ENCODE results near the gene OR11A1. TPM values are rescaled to one million over a fixed set of nuclear protein-coding genes. Genes with fewer than 3 reads are reported as not detected.

The OR11A1 gene
- total RNA-seq, 1 experiment from 2014 or later, result not detected

DNA sequence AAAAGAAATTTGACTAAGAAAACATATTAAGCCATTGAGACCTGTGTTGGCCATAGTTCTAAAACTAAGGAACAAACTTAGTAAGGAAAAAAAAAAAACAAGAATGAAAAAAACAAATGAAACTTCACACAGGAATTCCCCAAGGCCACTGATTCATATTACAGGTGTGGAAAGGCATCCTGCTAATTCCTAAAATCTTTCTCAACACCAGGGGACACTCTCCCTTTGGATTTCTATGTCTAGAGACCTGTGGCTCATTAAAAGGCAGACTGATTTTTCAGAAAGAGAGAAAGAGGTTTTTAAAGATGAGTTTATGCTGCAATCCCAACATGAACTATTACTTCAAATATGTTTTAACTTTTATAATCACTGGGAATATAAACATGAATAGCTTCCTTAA is 42.3 kb downstream of the OR11A1 start, which contains the start of gene OR12D1:
TSS of gene OR12D1 (plus strand) at position 341 of the 400 bp plus-strand sequence.
- Histone ChIP-seq H3K9me3 (replicated peaks) (no peaks in the 10 kb centered on the region), H3K27me3 (replicated peaks) (no peaks in the 10 kb centered on the region), H3K27ac (no peak within 1 kb of the TSS), H3K36me3 (no peaks in the 10 kb centered on the region), H3K4me3 (no peak within 1 kb of the TSS), H3K4me1 (replicated peaks) (no peaks in the 10 kb centered on the region)
- DNase-seq (ENCODE audit: low read depth in 1 of 2, low spot score in 2 of 2), result no peak

DNA sequence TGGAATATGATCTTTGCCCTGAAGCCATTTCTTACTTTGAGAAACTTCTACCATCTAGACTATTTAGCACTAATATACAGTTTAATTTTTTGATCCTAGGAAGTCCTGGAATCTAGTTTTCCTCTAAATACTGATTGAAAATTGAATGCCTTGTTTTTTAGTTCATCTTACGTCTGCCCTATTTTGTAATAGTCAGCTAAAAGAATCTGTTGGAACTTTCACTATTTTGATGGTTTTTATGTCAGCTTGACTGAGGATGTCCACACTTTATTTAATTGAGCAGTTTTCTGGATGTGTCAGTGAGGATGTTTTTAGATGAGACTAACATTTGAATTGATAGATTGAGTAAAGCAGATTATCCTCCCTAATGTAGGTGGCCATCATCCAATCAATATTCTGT is 53.1 kb downstream of the OR11A1 start:
- H3K9me3 ChIP-seq (replicated peaks), result no peaks in the 10 kb centered on the region
- no peak for DNase-seq (ENCODE audit: low read depth in 1 of 2, low spot score in 2 of 2)
- H3K27ac ChIP-seq, result no peak overlapping the region
- H3K4me1 ChIP-seq (replicated peaks), result no peaks in the 10 kb centered on the region
- no peaks in the 10 kb centered on the region for H3K27me3 ChIP-seq (replicated peaks)
- H3K4me3 ChIP-seq, result no peak overlapping the region
- no peaks in the 10 kb centered on the region for H3K36me3 ChIP-seq

DNA sequence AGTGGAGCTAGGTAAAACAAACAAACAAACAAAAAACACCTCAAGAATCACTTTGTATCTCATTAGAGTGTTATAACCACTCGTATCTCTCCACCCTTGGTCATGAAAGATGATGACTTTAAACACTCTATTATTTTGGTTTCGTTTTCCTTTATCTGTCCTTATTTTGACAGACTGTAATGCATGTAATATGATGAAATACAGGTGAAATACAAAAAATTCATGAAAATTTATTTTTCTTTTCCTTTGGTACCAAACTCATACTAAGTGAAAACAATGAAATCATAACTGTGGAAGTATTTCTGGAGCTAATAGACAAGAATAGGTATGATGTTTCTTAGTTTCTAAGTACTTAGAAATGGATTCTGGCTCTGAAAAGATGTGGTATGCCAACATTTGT is 57.3 kb downstream of the OR11A1 start:
- Histone ChIP-seq H3K27me3 (replicated peaks) (no peaks in the 10 kb centered on the region), H3K36me3 (no peaks in the 10 kb centered on the region), H3K9me3 (replicated peaks) (no peaks in the 10 kb centered on the region), H3K4me3 (no peak overlapping the region), H3K27ac (no peak overlapping the region), H3K4me1 (replicated peaks) (no peaks in the 10 kb centered on the region)
- DNase-seq (ENCODE audit: low read depth in 1 of 2, low spot score in 2 of 2), result no peak

DNA sequence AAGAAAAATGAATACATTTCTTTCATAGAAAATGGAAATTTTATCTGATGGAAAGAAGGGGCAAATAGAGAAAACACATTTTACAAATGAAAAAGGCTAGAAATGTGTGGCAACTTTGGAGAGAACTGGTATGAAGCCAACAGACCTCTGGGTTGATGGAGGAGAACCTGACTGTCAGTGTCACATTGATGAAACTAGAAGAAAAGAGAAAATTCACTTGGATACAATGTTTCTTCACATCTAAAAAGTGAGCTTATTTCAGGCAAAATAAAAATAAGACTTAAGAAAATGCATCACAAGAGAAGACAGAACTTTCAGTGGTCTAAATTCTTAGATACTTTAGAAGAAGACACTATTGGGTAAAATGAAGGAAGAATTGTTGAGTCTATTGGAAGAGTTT is 61.5 kb downstream of the OR11A1 start, which contains the start of gene OR12D2:
TSS of gene OR12D2 (plus strand) at position 301 of the 400 bp plus-strand sequence. CDS start 1,069 bp downstream, outside the sequence.
- Histone ChIP-seq H3K4me3 (no peak within 1 kb of the TSS), H3K4me1 (replicated peaks) (no peaks in the 10 kb centered on the region), H3K27me3 (replicated peaks) (no peaks in the 10 kb centered on the region), H3K9me3 (replicated peaks) (no peaks in the 10 kb centered on the region), H3K36me3 (no peaks in the 10 kb centered on the region), H3K27ac (no peak within 1 kb of the TSS)
- DNase-seq (ENCODE audit: low read depth in 1 of 2, low spot score in 2 of 2), result no peak

DNA sequence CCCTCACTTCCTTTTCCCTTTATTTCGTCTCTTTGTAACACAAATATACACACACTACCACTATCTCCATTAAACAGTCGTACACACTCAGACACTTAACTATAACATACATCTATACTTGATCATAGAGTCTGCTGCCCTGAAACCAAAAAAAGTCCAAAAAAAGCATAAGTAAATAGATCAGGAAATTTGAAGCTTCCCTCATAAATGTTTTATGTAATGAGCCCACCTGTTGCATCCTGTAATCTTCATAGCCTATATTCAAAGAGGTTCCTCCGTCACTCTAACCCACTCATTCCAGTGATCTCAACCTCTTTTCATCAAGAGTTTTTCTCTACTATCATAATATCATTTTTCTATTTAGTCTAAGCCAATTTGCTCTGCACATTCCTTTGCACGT is 68.3 kb downstream of the OR11A1 start:
- DNase-seq (ENCODE audit: low read depth in 1 of 2, low spot score in 2 of 2), result no peak
- no peak overlapping the region for H3K27ac ChIP-seq
- H3K4me1 ChIP-seq (replicated peaks), result no peaks in the 10 kb centered on the region
- no peak overlapping the region for H3K4me3 ChIP-seq
- no peaks in the 10 kb centered on the region for H3K9me3 ChIP-seq (replicated peaks)
- H3K27me3 ChIP-seq (replicated peaks), result no peaks in the 10 kb centered on the region
- no peaks in the 10 kb centered on the region for H3K36me3 ChIP-seq

DNA sequence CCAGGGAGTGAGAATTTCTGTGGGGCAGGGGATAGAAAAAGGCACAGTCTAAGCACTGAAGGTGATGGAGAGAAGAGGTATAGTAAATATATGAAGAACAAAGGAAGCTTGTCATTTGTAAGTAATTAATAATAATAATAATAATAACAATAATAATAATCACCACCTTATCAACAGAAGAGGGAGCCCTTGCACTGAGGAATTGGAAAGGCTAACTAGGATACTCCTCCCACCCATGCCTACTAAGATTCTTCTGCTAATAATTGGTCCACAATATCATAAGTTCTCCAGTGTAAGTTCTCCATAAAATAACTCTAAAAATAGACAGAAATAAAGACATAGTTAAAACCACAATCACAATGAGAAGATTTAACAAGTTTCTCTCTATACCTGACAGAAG is 80.9 kb downstream of the OR11A1 start:
- DNase-seq (ENCODE audit: low read depth in 1 of 2, low spot score in 2 of 2), result no peak
- H3K27ac ChIP-seq, result no peak overlapping the region
- no peaks in the 10 kb centered on the region for H3K9me3 ChIP-seq (replicated peaks)
- no peaks in the 10 kb centered on the region for H3K27me3 ChIP-seq (replicated peaks)
- no peak overlapping the region for H3K4me3 ChIP-seq
- no peaks in the 10 kb centered on the region for H3K4me1 ChIP-seq (replicated peaks)
- H3K36me3 ChIP-seq, result no peaks in the 10 kb centered on the region

Other genes starting within 250 kb of the OR11A1 start
- not detected in 2 replicates for gene OR14J1, start 155.4 kb downstream of the OR11A1 start, total RNA-seq (2014; rRNA removed; shearing (Covaris generic))
- not detected in 2 replicates for gene OR5V1, start 88.2 kb downstream of the OR11A1 start, total RNA-seq (2014; rRNA removed; shearing (Covaris generic))
- gene OR12D3, start 81.8 kb downstream of the OR11A1 start, total RNA-seq (2014; rRNA removed; shearing (Covaris generic)), result not detected in 2 replicates
- not detected in 2 replicates for gene OR12D2, start 61.4 kb downstream of the OR11A1 start, total RNA-seq (2014; rRNA removed; shearing (Covaris generic))
- gene OR12D1, start 42.1 kb downstream of the OR11A1 start, total RNA-seq (2014; rRNA removed; shearing (Covaris generic)), result not detected in 2 replicates
- gene OR10C1, start 17.8 kb downstream of the OR11A1 start, total RNA-seq (2014; rRNA removed; shearing (Covaris generic)), result not detected in 2 replicates
- gene OR2H1, start 84 bp upstream of the OR11A1 start, total RNA-seq (2014; rRNA removed; shearing (Covaris generic)), result not detected in 2 replicates
- gene MAS1L, start 30.9 kb upstream of the OR11A1 start, total RNA-seq (2014; rRNA removed; shearing (Covaris generic)), result not detected in 2 replicates
- 9.9 and 10.2 TPM in 2 replicates for gene UBD, start 102.7 kb upstream of the OR11A1 start, total RNA-seq (2014; rRNA removed; shearing (Covaris generic))
- not detected in 2 replicates for gene OR2H2, start 128.1 kb upstream of the OR11A1 start, total RNA-seq (2014; rRNA removed; shearing (Covaris generic))
- gene GABBR1, start 176.1 kb upstream of the OR11A1 start, total RNA-seq (2014; rRNA removed; shearing (Covaris generic)), result 2.8 and 3.5 TPM in 2 replicates
- not detected in 2 replicates for gene MOG, start 200.0 kb upstream of the OR11A1 start, total RNA-seq (2014; rRNA removed; shearing (Covaris generic))
- gene ZFP57, start 224.1 kb upstream of the OR11A1 start, total RNA-seq (2014; rRNA removed; shearing (Covaris generic)), result not detected in 2 replicates

Data from SJSA1 (cell line).